Ovary (tissue), 9 donors: ENCODE results near the gene FBXW5. TPM values are rescaled to one million over a fixed set of nuclear protein-coding genes. Genes with fewer than 3 reads are reported as not detected.

Experiments
- DNase-seq, 5 donors: peaks; one replicate each; pipeline ENCODE4 v3.0.0-alpha.2; 2019 to 2020
- H3K27ac ChIP-seq, 2 donors: fragments of 200-600 bp; one replicate each; pipeline versions ENCODE4 v1.5.1 to v1.8.0; 2019 to 2022
- H3K27me3 ChIP-seq: fragments of 200-600 bp; one replicate; pipeline ENCODE4 v1.8.0; 2022
- H3K36me3 ChIP-seq: fragments of 200-600 bp; sonication (generic); one replicate; pipeline ENCODE4 v1.5.1; 2019
- H3K4me1 ChIP-seq: one replicate; pipeline ENCODE4 v1.8.1; 2013; ENCODE audit warnings: mild to moderate bottlenecking, moderate library complexity; ENCODE audit not compliant: insufficient read depth
- H3K4me3 ChIP-seq: fragments of 200-600 bp; sonication (generic); one replicate; pipeline ENCODE4 v1.5.1; 2017
- H3K9me3 ChIP-seq, 2 donors: fragments of 200-600 bp in 1 of 2; sonication (generic) in 1 of 2; one replicate each; pipeline versions ENCODE4 v1.5.1 to v1.8.1; 2013 to 2019; ENCODE audit warnings: mild to moderate bottlenecking in 1 of 2, moderate library complexity in 1 of 2
- EP300 ChIP-seq: sonication (generic); formaldehyde crosslinking; IDR thresholded peaks from one replicate; pipeline ENCODE4 v1.6.1; 2017; ENCODE audit warnings: antibody characterized with exemption
- POLR2A ChIP-seq: fragments of 450-650 bp; IDR thresholded peaks from one replicate; pipeline ENCODE4 v1.6.1; 2017; ENCODE audit warnings: antibody characterized with exemption, mild to moderate bottlenecking, moderate library complexity
- WGBS, 3 donors: extraction: QIAGEN DNeasy Blood & Tissue Kit in 1 of 3; methylation state at CpG; one replicate each; pipeline versions ENCODE4 v1.1.5 to v1.1.7; 2013 to 2017; 5-methylcytosine and 5-hydroxymethylcytosine counted together
- intact Hi-C, 4 donors: fragments of 100-400 bp; cut with DNase I; formaldehyde crosslinking; loops; one replicate each; pipeline versions ENCODE4 v1.11.0 to v1.15.1; 2022 to 2023
- polyA plus RNA-seq, 2 donors: library from polyadenylated mRNA; stranded (reverse); fragments of 200-250 nt in 1 of 2; fragments of 350-450 nt in 1 of 2; fragmentation: Illumina TruSeq in 1 of 2; extraction: RNeasy Lipid Tissue Mini Kit (QIAGEN cat#74804) in 1 of 2; gene quantifications; one replicate each; pipeline ENCODE4 v1.2.3, GENCODE V29; 2013 to 2014
- total RNA-seq, 7 donors: library from RNA; depleted of rRNA in 2 of 7; stranded (reverse); fragments of >200 nt in 2 of 7; fragmentation: NEBNext Ultra II Directional in 3 of 7; extraction: Animal tissue kit (Norgen Biotek cat#: 25700) in 3 of 7; gene quantifications; one replicate each; pipeline versions ENCODE4 v1.1.0 to v1.2.4, GENCODE V29; 2016 to 2023
- TF ChIP-seq, protein P1 (sequence below), 3 donors: fragments of 450-650 bp in 2 of 3; fragments of 200-600 bp in 1 of 3; IDR thresholded peaks; one replicate each; pipeline versions ENCODE4 v1.5.1 to v1.8.0; 2016 to 2022; ENCODE audit warnings: antibody characterized with exemption in 3 of 3, mild to moderate bottlenecking in 1 of 3
- donor health status: DM: no; HTN: no; CAD: no; lungs with moderate emphysema.
- donor health status: DM: no; HTN: no; CAD: no.
- donor health status: Bipolar disorder and iron deficiency.
- donor health status: DM: yes; HTN: yes; CAD: no.
- donor health status: DM: no; HTN: no; CAD: no.
- donor health status: DM: yes; HTN: yes; CAD: no.

Gene FBXW5
- total and polyA plus RNA-seq, 9 donors = 2.2 to 75.5 (median 60.5) TPM

DNA sequence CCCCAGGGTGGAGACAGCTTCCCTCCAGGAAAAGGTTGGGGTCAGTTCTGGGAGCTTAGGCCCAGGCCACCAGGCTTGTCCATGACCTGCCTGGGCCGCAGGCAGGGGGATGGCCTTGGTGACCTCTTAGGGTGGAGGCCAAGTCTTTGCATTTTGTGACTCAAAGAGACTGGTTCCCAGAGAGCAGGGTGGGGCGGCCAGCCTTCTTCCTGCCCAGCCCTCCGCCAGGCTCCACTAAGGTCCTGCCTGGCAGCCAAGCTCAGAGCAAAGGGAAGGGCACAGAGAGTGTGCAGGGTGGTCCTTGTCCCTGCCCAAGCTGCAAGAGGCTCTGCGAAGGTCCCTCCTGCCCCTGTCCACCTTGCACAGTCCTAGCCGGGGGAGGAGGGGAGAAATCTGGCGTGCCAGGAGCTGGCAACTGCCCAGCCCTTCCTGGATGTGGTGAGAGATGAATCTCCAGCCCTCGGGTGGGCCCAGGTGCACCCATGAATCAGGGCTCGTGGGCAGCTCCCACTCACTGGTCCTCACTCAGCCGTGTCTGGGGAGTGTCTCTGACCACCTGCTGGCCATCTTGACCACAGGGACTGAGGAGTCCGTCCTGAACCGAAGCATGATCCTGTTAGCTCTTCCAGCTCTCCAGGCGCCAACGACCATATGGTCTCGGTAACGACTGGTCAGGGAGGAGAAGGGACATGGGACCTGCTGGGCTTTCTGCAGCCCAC, 30.4 kb upstream of the FBXW5 start:
- WGBS, 3 donors = 54 to 69% (median 66%) methylated on average over 15 of the region's 15 CpGs
- intact Hi-C loops = no loop called here
- H3K36me3 ChIP-seq = no peaks in the 10 kb centered on the region
- no peak overlapping the region for H3K27ac ChIP-seq
- TF ChIP-seq, protein P1, sequence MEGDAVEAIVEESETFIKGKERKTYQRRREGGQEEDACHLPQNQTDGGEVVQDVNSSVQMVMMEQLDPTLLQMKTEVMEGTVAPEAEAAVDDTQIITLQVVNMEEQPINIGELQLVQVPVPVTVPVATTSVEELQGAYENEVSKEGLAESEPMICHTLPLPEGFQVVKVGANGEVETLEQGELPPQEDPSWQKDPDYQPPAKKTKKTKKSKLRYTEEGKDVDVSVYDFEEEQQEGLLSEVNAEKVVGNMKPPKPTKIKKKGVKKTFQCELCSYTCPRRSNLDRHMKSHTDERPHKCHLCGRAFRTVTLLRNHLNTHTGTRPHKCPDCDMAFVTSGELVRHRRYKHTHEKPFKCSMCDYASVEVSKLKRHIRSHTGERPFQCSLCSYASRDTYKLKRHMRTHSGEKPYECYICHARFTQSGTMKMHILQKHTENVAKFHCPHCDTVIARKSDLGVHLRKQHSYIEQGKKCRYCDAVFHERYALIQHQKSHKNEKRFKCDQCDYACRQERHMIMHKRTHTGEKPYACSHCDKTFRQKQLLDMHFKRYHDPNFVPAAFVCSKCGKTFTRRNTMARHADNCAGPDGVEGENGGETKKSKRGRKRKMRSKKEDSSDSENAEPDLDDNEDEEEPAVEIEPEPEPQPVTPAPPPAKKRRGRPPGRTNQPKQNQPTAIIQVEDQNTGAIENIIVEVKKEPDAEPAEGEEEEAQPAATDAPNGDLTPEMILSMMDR (IDR thresholded peaks at IDR 0.05) = no peak
- TF ChIP-seq EP300 = no peak
- no peak for TF ChIP-seq POLR2A
- peaks cover 6% of the 10 kb centered on the region for H3K4me1 ChIP-seq
- H3K9me3 ChIP-seq = no peaks in the 10 kb centered on the region
- no peak for DNase-seq
- H3K4me3 ChIP-seq = no peak overlapping the region
- H3K27me3 ChIP-seq = no peaks in the 10 kb centered on the region

DNA sequence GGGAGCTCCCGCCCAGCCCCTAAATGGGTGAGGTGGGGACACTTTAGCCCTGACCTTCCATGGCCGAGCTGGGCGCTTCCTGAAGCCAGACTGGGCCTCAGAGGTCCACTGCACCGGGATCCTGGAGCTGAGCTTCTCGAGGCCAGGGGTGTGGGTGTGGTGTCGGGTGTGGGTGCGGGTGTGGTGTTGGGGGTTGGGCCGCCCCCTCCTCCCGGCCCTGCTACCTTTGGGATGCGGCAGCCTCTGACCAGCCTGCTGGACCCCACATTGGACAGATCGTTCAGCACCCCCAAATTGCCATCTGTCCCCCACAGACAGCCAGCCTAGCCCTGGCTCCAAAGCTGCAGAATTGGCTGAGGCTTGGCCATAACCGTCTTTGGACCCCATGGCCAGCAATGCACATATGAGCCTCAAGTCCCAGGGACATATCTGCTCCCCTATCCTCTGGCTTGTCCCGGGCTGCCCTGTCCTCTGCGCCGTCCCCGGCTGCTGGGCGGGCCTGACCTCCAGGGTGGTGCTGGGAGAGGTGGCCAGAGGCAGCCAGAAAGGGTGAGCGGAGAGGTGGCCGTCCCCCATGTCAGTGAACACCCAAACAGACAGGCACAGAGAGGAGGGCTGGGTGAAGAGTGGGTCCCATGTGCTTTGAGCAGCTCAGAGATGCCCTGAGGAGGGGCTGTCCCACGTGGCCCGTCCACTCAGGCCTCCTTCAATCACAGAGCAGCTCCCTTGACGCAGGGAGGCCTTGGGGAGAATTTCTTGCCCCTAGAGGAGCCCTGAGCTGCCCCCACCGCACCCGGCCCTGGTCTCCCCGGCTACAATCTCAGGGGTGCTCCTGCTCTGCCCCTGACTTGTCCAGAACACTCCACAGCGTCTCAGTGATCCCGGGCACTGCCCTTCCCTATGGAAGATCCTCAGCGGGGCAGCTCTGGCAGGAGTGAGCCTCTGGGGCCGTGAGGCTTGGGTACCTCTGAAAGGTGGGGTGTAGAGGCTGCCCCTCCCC, 29.4 kb upstream of the FBXW5 start:
- no peak for DNase-seq
- no peaks in the 10 kb centered on the region for H3K36me3 ChIP-seq
- peaks cover 6% of the 10 kb centered on the region for H3K4me1 ChIP-seq
- intact Hi-C loops = no loop called here
- no peak overlapping the region for H3K27ac ChIP-seq
- H3K9me3 ChIP-seq = no peaks in the 10 kb centered on the region
- WGBS, 3 donors = 88 to 89% (median 89%) methylated on average over 28 to 29 of the region's 29 CpGs
- no peak overlapping the region for H3K4me3 ChIP-seq
- no peaks in the 10 kb centered on the region for H3K27me3 ChIP-seq
- TF ChIP-seq EP300 = no peak
- TF ChIP-seq POLR2A = no peak
- TF ChIP-seq, protein P1 (IDR thresholded peaks at IDR 0.05) = no peak

DNA sequence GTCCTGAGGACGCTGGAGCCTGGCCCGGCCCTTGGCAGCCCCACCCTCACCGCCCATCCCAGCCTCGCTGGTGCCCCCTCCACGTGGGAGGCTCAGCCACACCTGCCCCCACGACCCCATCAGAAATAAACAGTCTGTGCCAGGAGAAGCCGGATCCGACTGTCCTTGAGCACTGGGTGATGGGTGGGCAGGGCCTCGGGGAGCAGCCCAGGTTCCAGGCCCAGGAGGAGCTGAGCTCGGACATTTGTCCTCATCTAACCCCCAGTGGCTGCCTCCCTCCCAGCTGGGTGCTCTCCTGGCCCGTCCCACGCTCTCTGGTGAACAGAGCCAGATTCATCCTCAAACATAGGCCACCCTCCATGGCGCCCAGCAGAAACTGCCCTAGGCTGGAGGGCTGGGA, 28.2 kb upstream of the FBXW5 start:
- H3K36me3 ChIP-seq = no peaks in the 10 kb centered on the region
- intact Hi-C loops = no loop called here
- 26 to 44% (median 36%) methylated on average over 13 of the region's 13 CpGs for WGBS, 3 donors
- H3K27ac ChIP-seq = no peak overlapping the region
- no peaks in the 10 kb centered on the region for H3K27me3 ChIP-seq
- no peak for DNase-seq
- H3K4me3 ChIP-seq = no peak overlapping the region
- TF ChIP-seq POLR2A (no peak), EP300 (no peak)
- TF ChIP-seq, protein P1 (IDR thresholded peaks at IDR 0.05) = no peak
- no peaks in the 10 kb centered on the region for H3K9me3 ChIP-seq
- H3K4me1 ChIP-seq = peaks cover 2% of the 10 kb centered on the region

DNA sequence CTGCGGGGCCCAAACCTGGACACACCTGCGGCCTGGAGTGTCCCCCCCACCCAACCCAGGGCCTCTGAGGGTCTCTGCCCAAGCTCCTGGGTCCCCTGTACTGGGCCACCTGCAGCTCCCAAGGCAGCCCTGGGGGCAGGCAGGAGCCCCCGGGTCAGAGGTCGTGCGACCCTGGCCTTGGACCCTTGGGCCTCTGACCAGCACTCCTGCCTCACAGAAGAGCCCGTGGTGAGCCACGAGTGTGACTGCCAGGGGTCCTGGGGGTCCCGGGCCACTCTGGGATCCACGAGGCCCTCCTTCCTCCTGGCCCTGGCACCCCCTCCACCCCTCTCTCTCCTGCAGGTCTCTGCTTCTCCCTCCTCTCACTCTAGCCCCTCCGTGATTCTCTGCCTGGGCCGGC, 27.8 kb upstream of the FBXW5 start:
- intact Hi-C loops = no loop called here
- TF ChIP-seq, protein P1 (IDR thresholded peaks at IDR 0.05) = no peak
- TF ChIP-seq POLR2A = no peak
- no peak for TF ChIP-seq EP300
- Histone ChIP-seq H3K9me3 (no peaks in the 10 kb centered on the region), H3K4me1 (no peaks in the 10 kb centered on the region), H3K27ac (no peak overlapping the region), H3K4me3 (no peak overlapping the region), H3K36me3 (no peaks in the 10 kb centered on the region), H3K27me3 (no peaks in the 10 kb centered on the region)
- DNase-seq = no peak
- WGBS, 3 donors = 61 to 72% (median 70%) methylated on average over 11 of the region's 11 CpGs
